Measurements from ENCODE around the gene KRTAP10-8. TPM values are rescaled to one million over a fixed set of nuclear protein-coding genes. Genes with fewer than 3 reads are reported as not detected.
A peak's percentile ranks its signal among the peaks of the same experiment; 100 is the strongest.

Gene KRTAP10-8
- total RNA-seq (not detected), polyA plus RNA-seq (not detected)

GRCh38 chr21:44612029-44612486 is at the start of gene KRTAP10-8:
Gene KRTAP10-8 (plus strand): TSS chr21:44612079. CDS start chr21:44612101, 22 bp downstream.
- H3K4me1 Mint-ChIP-seq, result peaks cover 9 to 22% (median 13%) of the 10 kb centered on the region in 4 donors
- H3K9me3 Mint-ChIP-seq, result peaks cover 0 to 33% (median 25%) of the 10 kb centered on the region in 8 donors
- peaks cover 5 to 8% of the 10 kb centered on the region in 2 donors for H3K36me3 Mint-ChIP-seq
- ChIA-PET POLR2A (ENCODE audit: partially characterized antibody) (interaction anchor here (0.9 kb wide), 1 partner anchor 47 kb away, joined by 3 read pairs; no protein-coding TSS in a partner anchor), CTCF (ENCODE audit: partially characterized antibody) (no interaction called here)
- peak within 1 kb of the TSS in 1 of 8 donors; percentile 31 for H3K4me3 Mint-ChIP-seq
- H3K27ac Mint-ChIP-seq, result no peak within 1 kb of the TSS
- DNase-seq, result no peak
- Histone ChIP-seq H3K27ac (ENCODE audit: low read depth, low read length) (no peak within 1 kb of the TSS), H3K4me1 (ENCODE audit: insufficient read depth, low read length) (peaks cover 12% of the 10 kb centered on the region), H3K36me3 (ENCODE audit: insufficient read depth, low read length) (no peaks in the 10 kb centered on the region), H3K9me3 (ENCODE audit: control insufficient read depth in 1 of 2, low read length in 2 of 2) (no peaks in the 10 kb centered on the region), H3K27me3 (ENCODE audit: insufficient read depth, low read length) (no peaks in the 10 kb centered on the region), H3K4me3 (ENCODE audit: low read length in 2 of 2) (no peak within 1 kb of the TSS)
- intact Hi-C loops (cut with micrococcal nuclease), result loop anchor here (10.0 kb wide), 1 partner anchor 67 kb away; the partner anchor contains the start of gene KRTAP10-1
- H3K27me3 Mint-ChIP-seq, result no peaks in the 10 kb centered on the region

- no peak for DNase-seq
- Mint-ChIP-seq H3K36me3 (peaks cover 2 to 3% of the 10 kb centered on the region in 2 donors), H3K27ac (peak overlapping the region in 1 of 7 donors; percentile 23), H3K9me3 (peaks cover 2 to 36% (median 28%) of the 10 kb centered on the region in 8 donors), H3K4me1 (peaks cover 9 to 14% (median 11%) of the 10 kb centered on the region in 4 donors), H3K27me3 (peaks cover 0 to 1% of the 10 kb centered on the region in 2 donors), H3K4me3 (no peak overlapping the region)
- H3K36me3 ChIP-seq (ENCODE audit: insufficient read depth, low read length), result no peaks in the 10 kb centered on the region
- no peak overlapping the region for H3K4me3 ChIP-seq (ENCODE audit: low read length in 2 of 2)
- intact Hi-C loops (cut with micrococcal nuclease), result no loop called here
- no peaks in the 10 kb centered on the region for H3K27me3 ChIP-seq (ENCODE audit: insufficient read depth, low read length)
- no peaks in the 10 kb centered on the region for H3K9me3 ChIP-seq (ENCODE audit: control insufficient read depth in 1 of 2, low read length in 2 of 2)
- CTCF ChIA-PET (ENCODE audit: partially characterized antibody), result interaction anchor here (1.2 kb wide), 1 partner anchor 179 kb away, joined by 3 read pairs; no protein-coding TSS in a partner anchor
- H3K27ac ChIP-seq (ENCODE audit: low read depth, low read length), result no peak overlapping the region
- peaks cover 13% of the 10 kb centered on the region for H3K4me1 ChIP-seq (ENCODE audit: insufficient read depth, low read length)
- POLR2A ChIA-PET (ENCODE audit: partially characterized antibody), result interaction anchor here (0.7 kb wide), 1 partner anchor 17 kb away, joined by 3 read pairs; no protein-coding TSS in a partner anchor
These were observed 47.8 kb upstream of the KRTAP10-8 start for GRCh38 chr21:44564099-44564498.

GRCh38 chr21:44564886-44565598 is 46.8 kb upstream of the KRTAP10-8 start:
- ChIA-PET CTCF (ENCODE audit: partially characterized antibody) (interaction anchor here (1.2 kb wide), 1 partner anchor 178 kb away, joined by 3 read pairs; no protein-coding TSS in a partner anchor), POLR2A (ENCODE audit: partially characterized antibody) (no interaction called here)
- no peaks in the 10 kb centered on the region for H3K27me3 ChIP-seq (ENCODE audit: insufficient read depth, low read length)
- peak in 1 of 5 donors; percentile 16 for DNase-seq
- Mint-ChIP-seq H3K27ac (peak overlapping the region; percentile 23 to 94 (median 65)), H3K4me1 (peaks cover 10 to 14% (median 11%) of the 10 kb centered on the region in 4 donors), H3K27me3 (peaks cover 0 to 1% of the 10 kb centered on the region in 2 donors), H3K9me3 (peaks cover 2 to 31% (median 24%) of the 10 kb centered on the region in 8 donors), H3K36me3 (peaks cover 2 to 3% of the 10 kb centered on the region in 2 donors), H3K4me3 (peak overlapping the region in 6 of 8 donors; percentile 29 to 60 (median 48))
- H3K36me3 ChIP-seq (ENCODE audit: insufficient read depth, low read length), result no peaks in the 10 kb centered on the region
- intact Hi-C loops (cut with micrococcal nuclease), result no loop called here
- peaks cover 13% of the 10 kb centered on the region for H3K4me1 ChIP-seq (ENCODE audit: insufficient read depth, low read length)
- H3K9me3 ChIP-seq (ENCODE audit: control insufficient read depth in 1 of 2, low read length in 2 of 2), result no peaks in the 10 kb centered on the region
- no peak overlapping the region for H3K4me3 ChIP-seq (ENCODE audit: low read length in 2 of 2)
- no peak overlapping the region for H3K27ac ChIP-seq (ENCODE audit: low read depth, low read length)

- Histone ChIP-seq H3K4me3 (ENCODE audit: low read length in 2 of 2) (no peak overlapping the region), H3K9me3 (ENCODE audit: control insufficient read depth in 1 of 2, low read length in 2 of 2) (no peaks in the 10 kb centered on the region), H3K36me3 (ENCODE audit: insufficient read depth, low read length) (no peaks in the 10 kb centered on the region), H3K4me1 (ENCODE audit: insufficient read depth, low read length) (peaks cover 13% of the 10 kb centered on the region), H3K27ac (ENCODE audit: low read depth, low read length) (no peak overlapping the region), H3K27me3 (ENCODE audit: insufficient read depth, low read length) (no peaks in the 10 kb centered on the region)
- peaks cover 10 to 14% (median 11%) of the 10 kb centered on the region in 4 donors for H3K4me1 Mint-ChIP-seq
- H3K4me3 Mint-ChIP-seq, result no peak overlapping the region
- intact Hi-C loops (cut with micrococcal nuclease), result no loop called here
- peaks cover 0 to 3% of the 10 kb centered on the region in 2 donors for H3K36me3 Mint-ChIP-seq
- peaks cover 2 to 20% (median 16%) of the 10 kb centered on the region in 8 donors for H3K9me3 Mint-ChIP-seq
- no peak overlapping the region for H3K27ac Mint-ChIP-seq
- CTCF ChIA-PET (ENCODE audit: partially characterized antibody), result no interaction called here
- no peak for DNase-seq
- peaks cover 1 to 2% of the 10 kb centered on the region in 2 donors for H3K27me3 Mint-ChIP-seq
- POLR2A ChIA-PET (ENCODE audit: partially characterized antibody), result no interaction called here
These were observed 45.5 kb upstream of the KRTAP10-8 start for GRCh38 chr21:44566403-44566802.

GRCh38 chr21:44567481-44568171 is 44.3 kb upstream of the KRTAP10-8 start:
- peaks cover 10 to 14% (median 11%) of the 10 kb centered on the region in 4 donors for H3K4me1 Mint-ChIP-seq
- Histone ChIP-seq H3K9me3 (ENCODE audit: control insufficient read depth in 1 of 2, low read length in 2 of 2) (no peaks in the 10 kb centered on the region), H3K27me3 (ENCODE audit: insufficient read depth, low read length) (no peaks in the 10 kb centered on the region), H3K4me1 (ENCODE audit: insufficient read depth, low read length) (peaks cover 13% of the 10 kb centered on the region), H3K36me3 (ENCODE audit: insufficient read depth, low read length) (no peaks in the 10 kb centered on the region), H3K4me3 (ENCODE audit: low read length in 2 of 2) (no peak overlapping the region), H3K27ac (ENCODE audit: low read depth, low read length) (no peak overlapping the region)
- intact Hi-C loops (cut with micrococcal nuclease), result no loop called here
- no peaks in the 10 kb centered on the region for H3K36me3 Mint-ChIP-seq
- H3K9me3 Mint-ChIP-seq, result peaks cover 0 to 11% (median 5%) of the 10 kb centered on the region in 8 donors
- peak overlapping the region in 2 of 7 donors; percentile 4 to 17 for H3K27ac Mint-ChIP-seq
- CTCF ChIA-PET (ENCODE audit: partially characterized antibody), result interaction anchor here (1.1 kb wide), 1 partner anchor 175 kb away, joined by 3 read pairs; no protein-coding TSS in a partner anchor
- POLR2A ChIA-PET (ENCODE audit: partially characterized antibody), result no interaction called here
- H3K4me3 Mint-ChIP-seq, result no peak overlapping the region
- H3K27me3 Mint-ChIP-seq, result peaks cover 1 to 4% of the 10 kb centered on the region in 2 donors
- no peak for DNase-seq

GRCh38 chr21:44568261-44568660 is 43.6 kb upstream of the KRTAP10-8 start:
- Mint-ChIP-seq H3K4me1 (peaks cover 10 to 14% (median 11%) of the 10 kb centered on the region in 4 donors), H3K9me3 (peaks cover 0 to 6% (median 2%) of the 10 kb centered on the region in 8 donors), H3K36me3 (no peaks in the 10 kb centered on the region), H3K27ac (no peak overlapping the region), H3K4me3 (no peak overlapping the region), H3K27me3 (peaks cover 1 to 4% of the 10 kb centered on the region in 2 donors)
- no peak for DNase-seq
- no peaks in the 10 kb centered on the region for H3K27me3 ChIP-seq (ENCODE audit: insufficient read depth, low read length)
- H3K4me1 ChIP-seq (ENCODE audit: insufficient read depth, low read length), result peaks cover 13% of the 10 kb centered on the region
- H3K4me3 ChIP-seq (ENCODE audit: low read length in 2 of 2), result no peak overlapping the region
- ChIA-PET CTCF (ENCODE audit: partially characterized antibody) (interaction anchor here (1.1 kb wide), 1 partner anchor 174 kb away, joined by 3 read pairs; no protein-coding TSS in a partner anchor), POLR2A (ENCODE audit: partially characterized antibody) (no interaction called here)
- intact Hi-C loops (cut with micrococcal nuclease), result no loop called here
- no peak overlapping the region for H3K27ac ChIP-seq (ENCODE audit: low read depth, low read length)
- H3K9me3 ChIP-seq (ENCODE audit: control insufficient read depth in 1 of 2, low read length in 2 of 2), result no peaks in the 10 kb centered on the region
- no peaks in the 10 kb centered on the region for H3K36me3 ChIP-seq (ENCODE audit: insufficient read depth, low read length)
